OCI-LY1 (cell line): Measurements from ENCODE around the gene LBH.

Experiments used
- H2AFZ ChIP-seq: fragments of 200-600 bp; sonication (generic), shearing (Covaris generic); 2 replicates; pipeline ENCODE4 v1.6.0; 2014; ENCODE audit warnings: antibody characterized with exemption, mild to moderate bottlenecking, low read length
- H3F3A ChIP-seq: fragments of 200-600 bp; sonication (generic), shearing (Covaris generic); 2 replicates; pipeline ENCODE4 v1.6.0; 2014; ENCODE audit warnings: mild to moderate bottlenecking, antibody characterized with exemption, low read length, moderate library complexity; ENCODE audit not compliant: insufficient read depth
- H3K27ac ChIP-seq: fragments of 200-600 bp; sonication (generic); 2 replicates; pipeline ENCODE4 v1.5.1; 2014; ENCODE audit warnings: low read length, mixed run types, mild to moderate bottlenecking, low read depth; ENCODE audit not compliant: poor library complexity, severe bottlenecking
- H3K27me3 ChIP-seq: fragments of 200-600 bp; sonication (generic); 2 replicates; pipeline ENCODE4 v1.6.0; 2014; ENCODE audit warnings: antibody characterized with exemption, mild to moderate bottlenecking, low read length, moderate library complexity; ENCODE audit not compliant: insufficient read depth
- H3K36me3 ChIP-seq: fragments of 200-600 bp; sonication (generic); 2 replicates; pipeline ENCODE4 v1.6.1; 2014; ENCODE audit warnings: mild to moderate bottlenecking, antibody characterized with exemption, low read length, moderate library complexity, mixed read lengths; ENCODE audit not compliant: insufficient read depth
- H3K4me1 ChIP-seq: fragments of 200-600 bp; sonication (generic); 2 replicates; pipeline ENCODE4 v1.5.1; 2014; ENCODE audit warnings: mild to moderate bottlenecking, low read length, moderate library complexity; ENCODE audit not compliant: insufficient read depth, severe bottlenecking
- H3K4me2 ChIP-seq: fragments of 200-600 bp; sonication (generic), shearing (Covaris generic); 2 replicates; pipeline ENCODE4 v1.6.1; 2014; ENCODE audit warnings: low read length
- H3K4me3 ChIP-seq: fragments of 200-600 bp; sonication (generic); 2 replicates; pipeline ENCODE4 v1.5.1; 2014; ENCODE audit warnings: low read length, low read depth, mild to moderate bottlenecking, mixed read lengths; ENCODE audit not compliant: poor library complexity, severe bottlenecking
- H3K79me2 ChIP-seq: fragments of 200-600 bp; shearing (Covaris generic); 2 replicates; pipeline ENCODE4 v1.6.1; 2016; ENCODE audit warnings: mixed run types, low read length, mixed read lengths; ENCODE audit not compliant: insufficient read depth
- H3K9ac ChIP-seq: fragments of 200-600 bp; sonication (generic), shearing (Covaris generic); 2 replicates; pipeline ENCODE4 v1.6.1; 2014; ENCODE audit warnings: mild to moderate bottlenecking, low read length, mixed read lengths
- H3K9me2 ChIP-seq: fragments of 200-600 bp; sonication (generic), shearing (Covaris generic); 2 replicates; pipeline ENCODE4 v1.6.1; 2014; ENCODE audit warnings: low read depth, mild to moderate bottlenecking, low read length, mixed read lengths
- H3K9me3 ChIP-seq: fragments of 200-600 bp; shearing (Covaris generic); 2 replicates; pipeline ENCODE4 v1.6.1; 2014; ENCODE audit warnings: low read length, mixed read lengths
- H4K20me1 ChIP-seq: fragments of 200-600 bp; sonication (generic), shearing (Covaris generic); 2 replicates; pipeline ENCODE4 v1.6.0; 2016; ENCODE audit warnings: mild to moderate bottlenecking, low read length; ENCODE audit not compliant: insufficient read depth
- EZH2 ChIP-seq: fragments of 200-600 bp; sonication (generic), shearing (Covaris generic); IDR thresholded peaks from 2 replicates; pipeline ENCODE4 v1.8.0; 2017; ENCODE audit warnings: borderline replicate concordance, mixed run types, mild to moderate bottlenecking, antibody characterized with exemption, low read length, moderate library complexity, mixed read lengths
- TF ChIP-seq, protein P1 (sequence below): fragments of 200-600 bp; sonication (generic), shearing (Covaris generic); IDR thresholded peaks from 2 replicates; pipeline ENCODE4 v1.5.1; 2017; ENCODE audit warnings: mild to moderate bottlenecking, antibody characterized with exemption, low read length, moderate library complexity, mixed read lengths

LBH gene

DNA sequence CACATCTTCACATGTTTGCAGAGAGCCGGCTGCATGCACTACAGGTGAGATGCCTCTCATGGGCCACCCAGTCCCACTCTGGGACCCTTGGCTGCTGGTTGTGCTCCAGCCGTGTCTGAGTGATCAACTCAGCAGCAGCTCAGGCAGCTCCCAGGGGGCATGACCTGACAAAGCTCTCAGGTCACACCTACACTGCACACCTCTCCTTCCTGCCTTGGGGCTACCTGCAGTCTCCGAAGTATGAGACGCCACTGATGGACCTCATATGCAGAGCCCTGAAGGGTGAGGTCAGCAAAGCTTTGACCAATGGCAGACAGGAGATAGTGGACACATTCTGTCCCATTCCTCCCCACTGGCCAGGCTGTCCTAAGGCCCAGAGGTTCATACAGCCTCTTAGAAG, 51.4 kb downstream of the LBH start:
- H3K27me3 ChIP-seq: no peaks in the 10 kb centered on the region
- no peaks in the 10 kb centered on the region for H3K79me2 ChIP-seq
- no peaks in the 10 kb centered on the region for H3K9me2 ChIP-seq
- H3K9me3 ChIP-seq: no peaks in the 10 kb centered on the region
- H2AFZ ChIP-seq: no peak overlapping the region
- H3K4me1 ChIP-seq: peaks cover 4% of the 10 kb centered on the region
- TF ChIP-seq EZH2: no peak
- TF ChIP-seq, protein P1, sequence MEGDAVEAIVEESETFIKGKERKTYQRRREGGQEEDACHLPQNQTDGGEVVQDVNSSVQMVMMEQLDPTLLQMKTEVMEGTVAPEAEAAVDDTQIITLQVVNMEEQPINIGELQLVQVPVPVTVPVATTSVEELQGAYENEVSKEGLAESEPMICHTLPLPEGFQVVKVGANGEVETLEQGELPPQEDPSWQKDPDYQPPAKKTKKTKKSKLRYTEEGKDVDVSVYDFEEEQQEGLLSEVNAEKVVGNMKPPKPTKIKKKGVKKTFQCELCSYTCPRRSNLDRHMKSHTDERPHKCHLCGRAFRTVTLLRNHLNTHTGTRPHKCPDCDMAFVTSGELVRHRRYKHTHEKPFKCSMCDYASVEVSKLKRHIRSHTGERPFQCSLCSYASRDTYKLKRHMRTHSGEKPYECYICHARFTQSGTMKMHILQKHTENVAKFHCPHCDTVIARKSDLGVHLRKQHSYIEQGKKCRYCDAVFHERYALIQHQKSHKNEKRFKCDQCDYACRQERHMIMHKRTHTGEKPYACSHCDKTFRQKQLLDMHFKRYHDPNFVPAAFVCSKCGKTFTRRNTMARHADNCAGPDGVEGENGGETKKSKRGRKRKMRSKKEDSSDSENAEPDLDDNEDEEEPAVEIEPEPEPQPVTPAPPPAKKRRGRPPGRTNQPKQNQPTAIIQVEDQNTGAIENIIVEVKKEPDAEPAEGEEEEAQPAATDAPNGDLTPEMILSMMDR: no peak
- no peaks in the 10 kb centered on the region for H3F3A ChIP-seq
- H3K9ac ChIP-seq: no peak overlapping the region
- no peaks in the 10 kb centered on the region for H4K20me1 ChIP-seq
- no peak overlapping the region for H3K27ac ChIP-seq
- H3K4me2 ChIP-seq: no peak overlapping the region
- H3K4me3 ChIP-seq: no peak overlapping the region
- H3K36me3 ChIP-seq: no peaks in the 10 kb centered on the region

- Histone ChIP-seq H3K4me1 (peaks cover 15% of the 10 kb centered on the region), H2AFZ (no peak overlapping the region)
Measured at GRCh38 chr2:30283931-30284565, 52.7 kb downstream of the LBH start.

DNA sequence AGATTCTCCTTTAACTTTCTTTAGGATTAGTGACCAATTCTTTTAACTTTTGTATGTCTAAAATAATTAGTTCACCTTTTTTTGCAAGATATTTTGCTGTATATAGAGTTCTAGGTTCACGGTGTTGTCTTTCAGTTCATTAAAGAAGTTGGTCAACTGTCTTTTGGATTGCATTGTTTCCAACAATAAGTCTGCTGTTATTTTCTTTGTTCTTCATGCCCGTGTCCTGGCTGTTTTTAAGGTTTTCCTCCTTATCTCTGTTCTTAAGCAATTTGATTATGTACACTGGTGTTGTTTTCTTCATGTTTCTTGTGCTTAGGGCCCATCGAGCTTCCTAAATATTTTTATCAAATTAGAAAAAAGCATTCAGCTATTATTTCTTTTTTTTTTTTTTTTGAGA, 54.4 kb downstream of the LBH start:
- Histone ChIP-seq H3K79me2 (no peaks in the 10 kb centered on the region), H3K9me3 (no peaks in the 10 kb centered on the region), H3K4me1 (peaks cover 15% of the 10 kb centered on the region), H3F3A (no peaks in the 10 kb centered on the region), H2AFZ (no peak overlapping the region), H3K9me2 (no peaks in the 10 kb centered on the region), H4K20me1 (no peaks in the 10 kb centered on the region), H3K27me3 (no peaks in the 10 kb centered on the region), H3K4me3 (no peak overlapping the region), H3K27ac (no peak overlapping the region), H3K36me3 (no peaks in the 10 kb centered on the region), H3K4me2 (no peak overlapping the region), H3K9ac (no peak overlapping the region)
- TF ChIP-seq EZH2: no peak
- TF ChIP-seq, protein P1: no peak

More at GRCh38 chr2:30283931-30284565, 52.7 kb downstream of the LBH start:
- Histone ChIP-seq H3K27ac (no peak overlapping the region), H4K20me1 (no peaks in the 10 kb centered on the region), H3K27me3 (no peaks in the 10 kb centered on the region), H3K4me2 (no peak overlapping the region), H3K79me2 (no peaks in the 10 kb centered on the region), H3F3A (no peaks in the 10 kb centered on the region), H3K9ac (no peak overlapping the region), H3K9me3 (no peaks in the 10 kb centered on the region), H3K36me3 (no peaks in the 10 kb centered on the region), H3K9me2 (no peaks in the 10 kb centered on the region), H3K4me3 (no peak overlapping the region)
- no peak for TF ChIP-seq EZH2
- TF ChIP-seq, protein P1: no peak
